Measurements from ENCODE around the gene ANTXR2.
"Not testable (repeated sequence)": the region's sequence is repeated elsewhere in the genome, so short reads cannot be mapped to it uniquely, and the experiment has no call there.

The ANTXR2 gene

DNA sequence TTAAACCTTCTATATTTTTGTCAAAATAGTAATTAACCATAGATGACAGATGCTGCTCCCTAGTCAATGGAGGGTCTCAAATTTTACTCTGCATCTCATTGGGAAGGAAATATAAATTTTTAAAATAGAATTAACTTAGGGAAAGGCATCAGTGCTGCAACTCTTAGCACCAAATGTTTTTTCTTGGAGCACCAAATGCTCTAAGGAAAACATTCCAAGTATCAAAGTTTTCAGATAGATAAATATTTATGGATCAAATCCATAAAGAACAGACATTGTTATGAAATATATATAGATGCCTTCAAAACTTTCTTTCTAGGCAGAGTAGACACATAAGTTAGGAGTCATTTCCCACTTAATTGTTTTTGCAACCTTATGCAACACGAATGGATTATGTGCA lies 168.7 kb downstream of the ANTXR2 start:
- no peak for DNase-seq

GRCh38 chr4:79900182-79900581 lies 172.8 kb downstream of the ANTXR2 start:
- no peak for DNase-seq

- no peak for DNase-seq
Measured at GRCh38 chr4:79899481-79899880, 173.5 kb downstream of the ANTXR2 start.

GRCh38 chr4:79898055-79898454 lies 175.0 kb downstream of the ANTXR2 start:
- no peak for DNase-seq

GRCh38 chr4:79897174-79897573 lies 175.9 kb downstream of the ANTXR2 start:
- no peak for DNase-seq

DNA sequence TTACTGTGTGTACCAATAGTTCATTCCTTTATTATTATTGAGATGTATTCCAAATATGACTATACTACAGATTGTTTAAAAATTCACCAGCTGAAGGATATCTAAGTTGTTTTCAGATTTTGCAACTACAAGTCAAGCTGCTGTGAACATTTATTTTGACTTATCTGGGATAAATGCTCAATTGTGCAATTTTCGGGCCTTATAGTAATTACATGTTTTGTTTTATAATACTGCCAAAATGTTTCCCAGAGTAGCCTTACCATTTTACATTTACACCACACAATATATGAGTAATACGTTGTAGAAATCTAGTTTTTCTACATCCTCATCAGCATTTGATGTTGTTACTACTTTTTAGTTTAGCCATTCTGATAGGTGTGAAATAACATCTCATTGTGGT lies 179.6 kb downstream of the ANTXR2 start:
- no peak for DNase-seq

GRCh38 chr4:79889026-79889425 lies 184.0 kb downstream of the ANTXR2 start:
- DNase-seq: not testable (repeated sequence)

DNA sequence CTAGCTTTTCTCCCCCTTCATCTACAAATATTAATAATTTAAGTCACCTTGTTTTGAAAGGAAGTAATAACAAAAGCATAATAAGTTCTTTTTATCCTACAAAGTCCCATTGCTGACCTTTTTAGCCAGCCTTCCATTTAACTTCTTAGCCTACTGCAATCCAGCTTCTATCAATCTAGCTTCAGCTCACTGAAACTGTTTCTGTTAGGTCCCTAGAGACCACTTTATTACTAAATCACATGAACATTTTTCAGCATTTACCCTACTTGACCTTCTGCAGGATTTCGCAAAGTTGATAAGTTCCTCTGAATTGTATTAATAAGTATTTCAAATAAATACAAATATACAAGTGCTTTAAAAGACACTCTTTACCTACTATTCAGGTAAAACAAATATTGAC lies 186.5 kb downstream of the ANTXR2 start:
- DNase-seq: peak; percentile 4

DNA sequence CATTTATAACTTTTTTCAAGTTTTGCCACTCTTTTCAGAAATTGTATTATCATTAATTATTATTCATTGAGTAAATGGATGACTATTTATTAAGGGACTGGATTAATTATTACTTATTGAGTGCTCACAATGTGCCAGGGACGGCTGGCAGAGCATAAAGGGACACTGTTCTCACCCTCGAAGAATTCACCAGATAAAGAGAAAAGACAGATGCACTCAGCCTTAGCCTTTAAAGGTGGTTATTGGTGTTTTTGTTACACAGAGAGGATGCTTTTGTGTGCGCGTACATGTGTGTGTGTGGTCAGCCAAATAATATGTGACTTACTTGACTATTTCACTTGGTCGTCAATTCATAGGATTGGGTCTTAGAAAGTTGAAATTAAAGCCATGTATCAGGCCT lies 187.0 kb downstream of the ANTXR2 start:
- no peak for DNase-seq

DNA sequence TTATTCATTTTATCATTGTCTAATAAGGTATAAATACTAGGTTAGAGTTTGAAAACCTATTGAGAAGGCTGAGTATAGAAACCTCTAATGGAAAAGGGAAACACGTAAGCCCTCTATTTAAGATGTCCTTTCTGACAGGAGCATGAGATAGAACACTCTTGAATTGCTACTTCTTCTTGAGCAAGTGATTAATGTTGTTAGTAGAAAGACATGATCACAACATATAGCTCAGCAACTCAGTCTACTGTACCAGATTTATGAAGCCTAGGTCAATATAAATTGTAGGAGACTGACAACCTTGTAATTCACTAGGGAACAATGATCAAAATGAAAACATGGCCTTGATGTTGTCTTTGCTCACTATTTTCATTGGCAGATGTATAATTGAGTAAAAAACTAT lies 189.7 kb downstream of the ANTXR2 start:
- no peak for DNase-seq

- DNase-seq: peak; percentile 13
Measured at GRCh38 chr4:79882806-79883205, 190.2 kb downstream of the ANTXR2 start.

DNA sequence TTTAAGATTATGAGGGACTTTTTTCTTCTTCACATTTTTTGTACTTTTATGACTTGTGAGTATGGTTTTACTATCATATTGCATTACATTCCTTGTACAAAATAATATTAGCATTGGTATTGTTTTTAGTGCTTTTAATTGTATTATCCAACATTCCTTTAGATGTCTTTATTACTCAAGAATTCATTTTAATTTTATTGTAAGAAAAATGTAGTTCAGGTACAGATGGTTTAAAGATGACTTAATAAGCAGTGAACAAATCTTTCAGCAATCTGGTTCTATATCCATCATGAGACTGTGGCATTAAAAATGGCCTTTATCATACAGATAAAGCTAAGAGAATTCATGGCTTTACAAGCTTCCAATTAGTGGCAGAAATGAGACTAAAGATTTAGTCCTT lies 191.6 kb downstream of the ANTXR2 start:
- DNase-seq: no peak

- no peak for DNase-seq
Measured at GRCh38 chr4:79877511-79877910, 195.5 kb downstream of the ANTXR2 start.

- no peak for DNase-seq
Measured at GRCh38 chr4:79875344-79875899, 197.6 kb downstream of the ANTXR2 start.

DNA sequence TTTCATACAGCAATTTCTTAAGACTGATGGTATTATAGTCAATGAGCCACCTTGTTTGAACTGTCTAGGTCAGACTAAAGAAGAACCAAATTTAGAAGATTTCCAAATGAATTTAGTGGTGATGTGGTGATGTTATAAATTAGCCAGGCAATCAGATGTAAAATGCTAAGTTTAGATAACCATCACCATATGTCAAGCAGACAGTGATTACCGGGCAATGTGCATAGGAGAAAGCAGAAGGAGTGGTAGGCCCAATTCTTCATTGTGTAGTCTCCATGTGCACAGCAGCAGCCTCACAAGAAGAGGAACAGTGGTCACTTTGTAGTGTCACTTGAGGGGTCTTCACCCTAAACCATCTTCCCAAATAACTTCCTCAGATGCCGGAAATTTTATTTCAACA lies 198.8 kb downstream of the ANTXR2 start:
- DNase-seq: no peak

DNA sequence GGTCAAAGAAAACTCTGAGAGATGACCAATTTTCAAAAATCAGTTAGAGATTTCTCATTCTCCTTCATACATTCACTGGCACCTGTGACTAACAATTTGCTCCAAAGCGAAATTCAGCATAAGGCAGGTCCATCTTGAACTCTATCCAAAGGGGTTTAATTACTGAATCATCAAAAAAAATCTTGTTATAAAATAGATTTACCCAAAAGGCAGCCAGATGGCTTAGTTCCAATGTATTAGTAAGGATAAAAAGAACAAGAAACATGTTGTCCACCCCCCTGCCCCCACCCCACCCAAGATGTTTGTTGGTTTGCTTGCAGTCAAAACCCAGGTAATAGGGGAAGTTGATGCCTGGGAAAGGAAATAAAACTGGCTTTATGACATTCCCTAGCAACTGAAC lies 200.3 kb downstream of the ANTXR2 start:
- DNase-seq: peak; percentile 6

- DNase-seq: no peak
Measured at GRCh38 chr4:79871961-79872360, 201.1 kb downstream of the ANTXR2 start.

DNA sequence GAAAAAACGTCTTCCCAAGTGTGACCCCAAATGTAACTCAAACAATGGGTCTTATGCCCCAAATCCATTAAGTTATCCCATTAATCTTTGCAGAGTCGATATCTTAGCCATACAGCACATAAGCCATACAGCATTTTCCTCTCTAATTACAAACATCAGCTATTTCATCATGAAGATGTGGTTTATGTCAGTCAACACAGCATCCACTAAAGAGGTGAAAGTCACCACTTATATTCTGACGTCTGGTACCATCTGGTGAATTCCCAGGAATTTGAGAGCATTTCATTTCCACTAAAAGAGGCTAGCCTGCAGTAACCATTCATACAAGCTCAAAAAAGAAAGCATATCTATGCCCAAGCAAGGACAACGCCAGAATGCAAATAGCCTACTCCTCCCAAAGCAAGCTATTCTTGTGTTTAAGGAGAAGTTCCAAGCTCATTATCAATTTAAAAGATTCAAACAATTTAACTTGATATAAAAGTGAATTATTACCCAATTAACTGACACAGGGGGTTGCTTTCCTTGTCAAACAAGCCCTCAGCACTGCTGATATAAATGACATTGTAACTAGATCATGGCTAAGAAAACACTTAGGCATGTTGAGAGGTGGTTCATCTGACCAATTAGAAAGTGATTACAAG lies 203.3 kb downstream of the ANTXR2 start:
- peak; percentile 8 for DNase-seq

DNA sequence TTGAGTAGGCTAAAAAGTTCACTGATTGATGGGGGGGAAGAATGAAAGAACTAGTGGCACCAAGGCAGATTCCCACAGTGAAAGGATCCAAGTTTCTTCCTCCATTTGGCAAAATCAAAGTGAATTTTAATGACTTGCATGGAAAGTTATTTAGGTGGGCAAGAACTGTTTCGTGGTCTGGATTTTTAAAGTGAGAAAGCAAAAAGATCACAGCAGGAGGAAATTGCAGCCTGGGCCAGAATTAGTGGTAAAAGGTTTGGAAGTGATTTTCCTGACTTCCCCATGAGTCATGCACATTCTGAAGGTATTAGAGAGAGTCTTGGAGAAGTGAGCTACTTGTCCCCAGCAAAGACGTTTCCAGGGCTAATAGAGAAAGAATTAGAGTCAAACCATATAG lies 207.8 kb downstream of the ANTXR2 start:
- peak; percentile 88 for DNase-seq

- no peak for DNase-seq
Measured at GRCh38 chr4:79864500-79865200, 208.4 kb downstream of the ANTXR2 start.

DNA sequence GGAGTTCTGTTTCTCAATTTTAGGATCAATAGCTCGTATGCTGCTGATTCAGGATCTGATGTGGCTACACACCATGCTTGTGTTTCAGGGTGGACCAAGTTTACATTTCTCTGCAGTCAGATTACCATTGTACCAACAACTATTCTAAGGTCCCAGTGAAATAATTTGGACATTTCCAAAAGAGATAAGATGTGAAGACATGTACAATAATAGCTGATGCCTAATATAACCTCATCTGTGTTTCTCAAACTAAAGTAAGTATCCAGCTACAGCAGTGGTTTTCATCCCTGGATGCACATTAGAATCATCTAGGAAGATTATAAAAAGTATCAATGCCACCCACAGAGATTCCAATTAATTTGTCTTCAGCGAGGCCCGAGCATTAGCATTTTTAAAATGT lies 209.7 kb downstream of the ANTXR2 start:
- DNase-seq: no peak

GRCh38 chr4:79862821-79863220 lies 210.2 kb downstream of the ANTXR2 start:
- no peak for DNase-seq

DNA sequence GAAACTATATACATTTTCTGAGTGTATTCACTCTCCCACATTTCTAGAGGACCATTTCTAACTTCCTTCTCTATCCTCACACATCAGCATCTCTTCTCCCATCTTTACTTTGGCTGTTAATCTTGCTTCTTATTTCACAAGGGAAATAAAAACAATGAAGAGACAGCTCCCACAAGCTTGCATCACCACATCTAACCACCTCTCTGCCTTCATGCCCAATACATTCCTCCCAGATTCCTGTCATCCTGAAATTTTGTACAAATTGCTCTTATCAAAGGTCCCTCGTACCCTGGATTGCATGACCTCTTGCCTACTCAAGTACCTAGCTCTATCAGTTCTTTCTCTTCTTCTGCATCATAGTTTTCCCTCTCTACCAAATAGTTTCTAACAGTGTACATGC lies 215.2 kb downstream of the ANTXR2 start:
- DNase-seq: no peak

DNA sequence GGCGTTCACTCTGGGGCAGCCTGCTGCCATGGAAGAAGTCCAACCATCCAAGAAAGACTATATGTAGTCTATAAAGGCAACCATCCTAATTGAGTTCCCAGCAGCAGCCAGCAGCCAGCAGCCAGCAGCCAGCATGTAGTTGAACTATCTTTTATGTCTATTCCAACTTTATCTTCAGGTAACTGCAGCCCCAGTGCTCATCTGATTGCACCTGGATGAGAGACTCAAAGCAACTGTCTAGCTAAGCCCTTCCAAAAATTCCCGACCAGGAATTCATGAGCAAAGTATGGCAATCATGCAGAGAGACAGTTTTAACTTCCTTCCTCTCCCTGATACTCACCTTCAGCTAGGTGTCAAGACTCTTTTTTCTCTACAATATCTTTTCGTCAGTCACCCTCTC lies 216.8 kb downstream of the ANTXR2 start:
- no peak for DNase-seq

Measured in fibroblast of skin of right quadriceps (primary cell).